Uterus (tissue), 2 donors: Measurements from ENCODE around the gene H2AZ2.

Source experiments
- POLR2A ChIP-seq, 2 donors: fragments of 450-650 bp; IDR thresholded peaks; one replicate each; pipeline ENCODE4 v1.6.1; 2016; ENCODE audit warnings: antibody characterized with exemption in 2 of 2, mild to moderate bottlenecking in 1 of 2, moderate library complexity in 1 of 2
- TF ChIP-seq, protein P1 (sequence below), 4 experiments: fragments of 200-600 bp in 2 of 4; fragments of 450-650 bp in 2 of 4; sonication (generic) in 2 of 4; IDR thresholded peaks; one replicate each; pipeline ENCODE4 v1.5.1; 2016 to 2019; ENCODE audit warnings: antibody characterized with exemption in 4 of 4, mild to moderate bottlenecking in 2 of 4, moderate library complexity in 1 of 4

DNA sequence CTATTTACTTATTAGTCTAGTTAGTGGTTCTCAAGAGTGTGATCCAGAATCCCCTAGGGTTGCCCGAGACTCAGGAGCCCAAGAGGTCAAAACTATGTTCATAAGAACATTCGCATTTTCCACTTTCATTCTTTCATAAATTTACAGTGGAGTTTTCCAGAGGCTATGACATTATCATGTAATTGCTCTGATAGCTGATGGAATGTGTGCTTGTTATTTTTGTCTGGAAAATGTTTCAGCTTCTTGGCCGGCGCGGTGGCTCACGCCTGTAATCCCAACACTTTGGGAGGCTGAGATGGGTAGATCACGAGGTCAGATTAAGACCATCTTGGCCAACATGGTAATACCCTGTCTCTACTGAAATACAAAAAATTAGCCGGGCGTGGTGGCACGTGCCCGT is 27.4 kb upstream of the H2AZ2 start:
- TF ChIP-seq POLR2A (IDR thresholded peaks at IDR 0.05): no peak
- TF ChIP-seq, protein P1, sequence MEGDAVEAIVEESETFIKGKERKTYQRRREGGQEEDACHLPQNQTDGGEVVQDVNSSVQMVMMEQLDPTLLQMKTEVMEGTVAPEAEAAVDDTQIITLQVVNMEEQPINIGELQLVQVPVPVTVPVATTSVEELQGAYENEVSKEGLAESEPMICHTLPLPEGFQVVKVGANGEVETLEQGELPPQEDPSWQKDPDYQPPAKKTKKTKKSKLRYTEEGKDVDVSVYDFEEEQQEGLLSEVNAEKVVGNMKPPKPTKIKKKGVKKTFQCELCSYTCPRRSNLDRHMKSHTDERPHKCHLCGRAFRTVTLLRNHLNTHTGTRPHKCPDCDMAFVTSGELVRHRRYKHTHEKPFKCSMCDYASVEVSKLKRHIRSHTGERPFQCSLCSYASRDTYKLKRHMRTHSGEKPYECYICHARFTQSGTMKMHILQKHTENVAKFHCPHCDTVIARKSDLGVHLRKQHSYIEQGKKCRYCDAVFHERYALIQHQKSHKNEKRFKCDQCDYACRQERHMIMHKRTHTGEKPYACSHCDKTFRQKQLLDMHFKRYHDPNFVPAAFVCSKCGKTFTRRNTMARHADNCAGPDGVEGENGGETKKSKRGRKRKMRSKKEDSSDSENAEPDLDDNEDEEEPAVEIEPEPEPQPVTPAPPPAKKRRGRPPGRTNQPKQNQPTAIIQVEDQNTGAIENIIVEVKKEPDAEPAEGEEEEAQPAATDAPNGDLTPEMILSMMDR (IDR thresholded peaks at IDR 0.05): no peak
